Esophagus squamous epithelium (tissue), 4 donors: ENCODE data around the gene RAMP3.

Experiments
- CTCF ChIP-seq, 6 experiments: fragments of 450-650 bp in 4 of 6; fragments of 200-600 bp in 2 of 6; sonication (generic) in 2 of 6; IDR thresholded peaks; one replicate each; pipeline ENCODE4 v1.5.1; 2016 to 2019; ENCODE audit warnings: antibody characterized with exemption in 6 of 6, mild to moderate bottlenecking in 4 of 6, moderate library complexity in 4 of 6
- POLR2A ChIP-seq, 4 donors: fragments of 450-650 bp; IDR thresholded peaks; one replicate each; pipeline ENCODE4 v1.6.1; 2017; ENCODE audit warnings: antibody characterized with exemption in 4 of 4, mild to moderate bottlenecking in 4 of 4, moderate library complexity in 3 of 4

- TF ChIP-seq CTCF (IDR thresholded peaks at IDR 0.05), result no peak
- no peak for TF ChIP-seq POLR2A (IDR thresholded peaks at IDR 0.05)
Measured at GRCh38 chr7:45112648-45113047, 44.9 kb upstream of the RAMP3 start.
